ENCODE results near the gene STOX2. TPM values are rescaled to one million over a fixed set of nuclear protein-coding genes. Genes with fewer than 3 reads are reported as not detected.
A peak's percentile ranks its signal among the peaks of the same experiment; 100 is the strongest.

The STOX2 gene
- polyA plus RNA-seq, 1 donor = 14.2 TPM

GRCh38 chr4:183986971-183987946 is 82.2 kb downstream of the STOX2 start:
- DNase-seq = peak; percentile 53

- DNase-seq = peak; percentile 73
Measured at GRCh38 chr4:183987987-183988392, 82.9 kb downstream of the STOX2 start.

- no peak for DNase-seq
Measured at GRCh38 chr4:183988874-183989273, 83.8 kb downstream of the STOX2 start.

- DNase-seq = peak; percentile 73
Measured at GRCh38 chr4:183989461-183989860, 84.4 kb downstream of the STOX2 start.

DNA sequence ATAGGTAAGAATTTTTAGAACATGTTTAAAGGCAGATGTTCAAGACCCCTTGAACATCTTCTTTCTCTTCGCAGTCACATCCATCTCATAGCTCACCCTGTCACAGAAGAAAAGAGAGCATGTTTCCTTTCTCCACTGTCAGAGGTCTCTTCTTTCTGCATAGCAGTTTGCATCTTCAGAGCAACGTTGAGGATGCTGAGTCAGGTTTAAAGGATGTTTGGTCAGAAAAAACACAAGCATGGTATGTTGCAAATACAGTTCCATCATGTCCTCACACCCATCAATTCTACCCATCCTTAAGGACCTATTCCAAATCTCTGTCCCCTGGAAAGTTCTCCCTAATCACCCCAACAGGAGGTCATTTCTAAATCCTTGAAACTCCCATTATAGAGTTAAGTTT is 84.8 kb downstream of the STOX2 start:
- DNase-seq = no peak

DNA sequence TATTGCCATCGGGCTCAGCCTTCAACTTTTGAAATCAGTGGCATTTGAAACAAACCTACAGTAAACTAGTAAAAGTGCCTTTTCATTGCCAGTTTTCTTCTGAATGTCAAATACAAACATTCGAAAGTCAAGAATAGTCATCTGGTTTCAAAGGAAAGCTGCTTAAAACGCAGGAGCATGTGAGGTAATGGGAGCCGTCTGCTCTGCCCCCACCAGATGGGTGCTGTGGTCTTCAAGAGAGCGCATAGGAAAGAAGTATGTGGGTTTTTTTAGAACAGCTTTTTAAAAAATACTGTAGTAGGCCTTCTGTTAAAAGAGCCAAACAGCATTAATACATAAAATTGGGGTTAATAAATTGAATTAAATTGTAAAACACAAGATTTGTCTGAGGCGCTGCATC is 88.6 kb downstream of the STOX2 start:
- DNase-seq = no peak

GRCh38 chr4:183995570-183995969 is 90.5 kb downstream of the STOX2 start:
- DNase-seq = no peak

DNA sequence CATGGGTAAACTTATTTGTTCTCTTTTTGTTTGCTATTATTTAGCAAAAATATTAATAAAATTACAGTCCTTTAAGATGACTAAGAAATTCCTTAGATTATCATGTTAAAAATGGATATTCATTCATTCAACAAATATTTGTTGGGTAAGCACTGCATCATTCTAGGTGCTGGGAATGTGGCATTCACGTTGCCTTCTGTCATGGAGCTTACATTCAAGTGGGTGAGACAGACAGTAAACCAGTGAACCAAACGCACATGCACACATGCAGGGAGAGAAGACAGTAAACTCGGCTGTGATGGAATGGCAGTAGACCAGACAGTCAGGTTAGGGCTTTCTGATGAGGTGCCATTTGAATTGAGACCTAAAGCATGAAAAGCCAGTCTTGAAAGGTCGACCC is 91.8 kb downstream of the STOX2 start:
- DNase-seq = no peak

DNA sequence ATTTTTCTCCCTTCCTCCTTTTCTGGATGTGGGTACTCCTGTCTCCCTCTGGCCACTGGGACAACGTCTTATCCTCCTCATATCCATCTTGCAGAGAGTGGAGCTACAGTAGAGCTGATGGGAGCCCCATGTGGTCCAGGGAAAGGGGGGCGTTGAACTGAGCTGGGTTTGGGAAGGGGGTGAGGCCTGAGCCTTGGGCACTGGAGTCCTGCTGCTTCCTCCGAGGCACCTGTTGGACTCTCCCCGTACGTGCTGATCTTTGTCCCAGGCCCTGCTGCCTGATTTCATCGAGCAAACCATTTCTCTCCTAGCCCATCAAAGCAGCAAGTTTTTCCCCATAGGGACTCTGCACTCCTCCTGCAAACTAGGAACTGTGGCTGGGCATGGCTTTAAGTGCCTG is 94.3 kb downstream of the STOX2 start:
- DNase-seq = no peak

DNA sequence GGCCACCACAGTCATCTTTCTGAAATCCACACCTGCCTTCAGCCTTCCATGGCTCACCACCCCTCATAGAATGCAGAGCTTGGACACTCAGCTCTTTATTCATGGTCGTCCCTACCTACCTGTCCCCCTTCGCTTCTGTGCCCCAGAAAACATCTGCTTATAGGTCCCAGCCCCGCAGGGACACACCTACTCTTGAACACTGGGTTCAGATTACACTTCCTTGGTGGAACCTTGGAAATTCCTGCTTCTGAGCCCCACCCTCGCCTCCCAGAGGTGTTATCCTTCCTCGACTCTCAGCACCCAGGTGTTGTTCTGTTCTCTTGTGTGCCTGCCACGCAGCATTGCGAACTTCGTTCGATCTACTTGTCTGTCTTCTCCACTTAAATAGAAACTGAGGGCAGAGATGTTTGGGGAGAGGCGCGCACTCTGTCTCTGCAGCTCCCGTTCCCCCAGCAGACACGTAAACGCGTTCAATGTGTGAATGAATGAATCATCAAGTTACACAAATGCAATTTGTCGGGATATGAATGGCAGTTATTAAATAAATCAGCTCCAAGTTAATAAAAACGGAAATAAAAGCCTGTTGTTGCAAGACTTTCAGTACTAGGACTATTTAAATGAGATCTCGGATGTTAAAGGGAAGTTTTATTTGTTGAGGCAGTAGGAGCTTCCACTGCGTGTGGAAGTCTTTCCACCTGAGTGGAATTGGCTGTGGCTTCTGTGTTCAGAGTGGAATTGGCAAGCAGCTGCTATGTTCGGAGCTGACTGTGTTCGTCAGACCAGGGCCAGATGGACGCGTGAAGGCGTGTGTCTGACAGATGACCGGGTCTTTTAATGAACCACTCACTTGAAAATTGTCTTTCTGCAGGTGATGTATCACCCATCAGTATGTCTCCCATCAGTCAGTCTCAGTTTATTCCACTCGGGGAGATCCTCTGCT is 95.6 kb downstream of the STOX2 start:
- no peak for DNase-seq

- DNase-seq = no peak
Measured at GRCh38 chr4:184003433-184003832, 98.3 kb downstream of the STOX2 start.

DNA sequence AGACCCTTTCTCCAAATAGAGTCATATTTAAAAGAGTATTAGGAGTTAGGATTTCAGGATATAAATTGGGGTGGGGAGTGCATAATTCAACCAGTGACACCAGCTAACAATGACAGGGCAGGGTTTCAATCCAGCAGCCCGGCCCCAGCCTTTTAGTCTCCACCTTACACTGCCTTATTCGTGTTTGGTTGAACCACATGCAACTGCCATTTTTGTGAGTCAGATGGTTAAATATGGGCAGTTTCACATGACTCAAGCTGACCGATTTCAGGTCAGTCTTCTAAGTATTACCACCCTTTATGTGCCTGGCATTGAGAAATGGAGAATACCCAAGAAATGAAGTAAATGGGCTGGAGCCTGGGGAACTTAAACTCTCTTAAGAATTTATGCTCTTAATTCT is 102.8 kb downstream of the STOX2 start:
- no peak for DNase-seq

GRCh38 chr4:184010696-184011095 is 105.6 kb downstream of the STOX2 start:
- DNase-seq = no peak

- DNase-seq = no peak
Measured at GRCh38 chr4:184011826-184012380, 106.8 kb downstream of the STOX2 start.

- no peak for DNase-seq
Measured at GRCh38 chr4:184012937-184013336, 107.8 kb downstream of the STOX2 start.

- DNase-seq = no peak
Measured at GRCh38 chr4:184014301-184014700, 109.2 kb downstream of the STOX2 start.

- peak; percentile 63 for DNase-seq
Measured at GRCh38 chr4:184016759-184017668, 111.9 kb downstream of the STOX2 start.

DNA sequence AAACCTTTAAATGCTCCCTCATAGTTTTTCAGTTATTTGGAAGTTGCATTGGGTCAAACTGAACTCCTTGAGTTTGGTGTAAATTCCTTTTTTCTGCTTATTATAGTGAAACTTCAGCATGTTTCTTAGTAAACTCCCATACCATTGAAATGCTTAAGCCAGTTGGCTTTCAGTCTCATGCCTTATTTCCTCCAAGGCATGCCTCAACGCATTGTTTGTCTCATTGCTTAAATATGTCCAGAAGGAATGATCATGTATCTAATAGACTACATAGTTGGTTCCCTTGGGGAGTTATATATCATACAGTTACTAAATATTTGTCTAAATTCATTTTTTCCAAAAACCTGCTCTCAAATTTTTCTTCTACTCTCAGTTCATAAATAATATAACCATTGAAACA is 114.0 kb downstream of the STOX2 start:
- no peak for DNase-seq

GRCh38 chr4:184019667-184020623 is 114.8 kb downstream of the STOX2 start:
- DNase-seq = no peak

DNA sequence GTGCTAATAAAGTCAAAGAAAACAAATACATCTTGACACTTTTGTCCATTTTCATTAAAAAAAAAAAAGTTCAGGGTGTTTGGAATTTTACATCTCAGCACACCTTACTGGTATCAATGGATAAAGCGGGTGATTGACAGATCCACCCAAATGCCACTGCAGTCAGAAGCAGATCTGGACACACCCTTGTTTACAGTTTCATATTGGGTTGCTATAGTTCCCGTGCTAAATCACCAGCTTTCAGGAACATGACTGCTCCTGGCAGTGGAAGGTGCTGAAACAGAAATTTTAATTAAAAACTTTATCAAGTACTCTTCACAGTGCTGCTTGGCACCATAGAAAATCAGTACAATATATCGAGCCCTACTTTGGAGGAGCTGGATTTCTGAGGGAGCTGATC is 116.3 kb downstream of the STOX2 start:
- DNase-seq = no peak
